SK-N-SH (cell line): Measurements from ENCODE around the gene TBCD. TPM values are rescaled to one million over a fixed set of nuclear protein-coding genes. Genes with fewer than 3 reads are reported as not detected.

ENCODE experiments used
- CTCF ChIA-PET: fragments of 300-600, 350-600 bp; formaldehyde crosslinking; extraction: SDS; loops from one replicate; lab custom pipeline; 2021; lab: Yijun Ruan, JAX
- POLR2A ChIA-PET: fragments of 350-600 bp; sonication (Branson Sonifier 250); formaldehyde crosslinking; extraction: SDS; loops from one replicate; lab custom pipeline; 2020; ENCODE audit warnings: antibody characterized with exemption, inconsistent platforms; lab: Yijun Ruan, JAX
- DNase-seq: peaks from one replicate; pipeline ENCODE4 v3.0.0; 2012
- H2AFZ ChIP-seq: fragments of 200-600 bp; sonication (generic); 2 replicates; pipeline ENCODE4 v1.8.1; 2016; ENCODE audit warnings: antibody characterized with exemption, mild to moderate bottlenecking, low read depth
- H3F3A ChIP-seq: fragments of 200-600 bp; sonication (generic); replicated peaks from 2 replicates; pipeline ENCODE3; 2016; ENCODE audit warnings: antibody characterized with exemption, mild to moderate bottlenecking; ENCODE audit not compliant: insufficient read depth
- H3K27ac ChIP-seq, 2 experiments: fragments of 200-500 bp in 1 of 2; fragments of 200-600 bp in 1 of 2; sonication (Bioruptor generic) in 1 of 2; sonication (generic), shearing (Covaris generic) in 1 of 2; 2 replicates each; pipeline versions ENCODE4 v1.5.1 to v1.6.1; 2014 to 2016; ENCODE audit warnings: low read depth in 2 of 2, inconsistent platforms in 1 of 2, low read length in 1 of 2, mild to moderate bottlenecking in 1 of 2, mixed read lengths in 1 of 2
- H3K27me3 ChIP-seq: fragments of 200-600 bp; sonication (generic), shearing (Covaris generic); 2 replicates; pipeline ENCODE4 v1.6.1; 2016; ENCODE audit warnings: mixed run types; ENCODE audit not compliant: insufficient read depth
- H3K36me3 ChIP-seq, 2 experiments: fragments of 200-500 bp in 1 of 2; fragments of 200-600 bp in 1 of 2; sonication (Bioruptor generic) in 1 of 2; sonication (generic) in 1 of 2; replicated peaks in 1 of 2; 2 replicates each; pipeline versions ENCODE3 to v1.5.1; 2014 to 2016; ENCODE audit warnings: low read length in 1 of 2, mild to moderate bottlenecking in 1 of 2; ENCODE audit not compliant: insufficient read depth in 2 of 2, control insufficient read depth in 1 of 2
- H3K4me1 ChIP-seq, 2 experiments: fragments of 200-500 bp in 1 of 2; fragments of 200-600 bp in 1 of 2; sonication (Bioruptor generic) in 1 of 2; sonication (generic), shearing (Covaris generic) in 1 of 2; 2 replicates each; pipeline versions ENCODE4 v1.5.1 to v1.6.1; 2014 to 2016; ENCODE audit warnings: low read depth in 1 of 2, low read length in 1 of 2, mixed run types in 1 of 2; ENCODE audit not compliant: insufficient read depth in 2 of 2, control insufficient read depth in 1 of 2
- H3K4me2 ChIP-seq: fragments of 200-600 bp; sonication (generic), shearing (Covaris generic); 2 replicates; pipeline ENCODE4 v1.6.1; 2017; ENCODE audit warnings: mixed run types
- H3K4me3 ChIP-seq, 2 experiments: fragments of 200-500 bp in 1 of 2; fragments of 200-600 bp in 1 of 2; sonication (Bioruptor generic) in 1 of 2; sonication (generic), shearing (Covaris generic) in 1 of 2; 2 replicates each; pipeline versions ENCODE4 v1.5.1 to v1.8.1; 2014 to 2016; ENCODE audit warnings: low read depth in 2 of 2, inconsistent platforms in 1 of 2, low read length in 1 of 2, mild to moderate bottlenecking in 1 of 2, mixed read lengths in 1 of 2, moderate library complexity in 1 of 2
- H3K79me2 ChIP-seq: fragments of 200-600 bp; sonication (generic); 2 replicates; pipeline ENCODE4 v1.8.1; 2017; ENCODE audit warnings: mild to moderate bottlenecking; ENCODE audit not compliant: insufficient read depth
- H3K9ac ChIP-seq: fragments of 200-600 bp; sonication (generic); 2 replicates; pipeline ENCODE4 v1.6.1; 2017; ENCODE audit warnings: mixed run types
- H3K9me2 ChIP-seq: fragments of 200-600 bp; sonication (generic); 2 replicates; pipeline ENCODE4 v1.6.1; 2017; ENCODE audit warnings: mixed run types
- H3K9me3 ChIP-seq: fragments of 200-600 bp; sonication (generic); 2 replicates; pipeline ENCODE4 v1.6.1; 2017; ENCODE audit warnings: mixed run types, mild to moderate bottlenecking, moderate library complexity
- H4K20me1 ChIP-seq: fragments of 200-600 bp; sonication (generic); 2 replicates; pipeline ENCODE4 v1.6.1; 2017; ENCODE audit warnings: mild to moderate bottlenecking, mixed run types; ENCODE audit not compliant: insufficient read depth
- CTCF ChIP-seq: fragments of 200-600 bp; sonication (generic); IDR thresholded peaks from 2 replicates; pipeline ENCODE4 v1.6.1; 2017; ENCODE audit warnings: antibody characterized with exemption, mild to moderate bottlenecking, moderate library complexity
- EZH2phosphoT487 ChIP-seq: fragments of 200-600 bp; sonication (generic); IDR thresholded peaks from 2 replicates; pipeline ENCODE4 v1.6.1; 2017; ENCODE audit warnings: low read depth, mixed run types, mild to moderate bottlenecking, antibody characterized with exemption, moderate library complexity, borderline replicate concordance
- IRF3 ChIP-seq: fragments of 150-350 bp; IDR thresholded peaks from 2 replicates; pipeline ENCODE4 v1.6.1; 2016; ENCODE audit warnings: mild to moderate bottlenecking, low read depth, low read length
- MAX ChIP-seq: IDR thresholded peaks from 2 replicates; pipeline ENCODE4 v1.4.0; 2012; ENCODE audit warnings: low read depth
- NRF1 ChIP-seq: IDR thresholded peaks from 2 replicates; pipeline ENCODE4 v1.6.1; 2012; ENCODE audit warnings: low read depth, mild to moderate bottlenecking, low read length
- PBX3 ChIP-seq: IDR thresholded peaks from 2 replicates; pipeline ENCODE4; 2012
- SMC3 ChIP-seq: IDR thresholded peaks from 2 replicates; pipeline ENCODE4 v1.6.1; 2012; ENCODE audit warnings: low read depth, low read length, improper control_type of control experiment
- TCF12 ChIP-seq: IDR thresholded peaks from 2 replicates; pipeline ENCODE4 v1.4.0; 2012
- USF1 ChIP-seq: IDR thresholded peaks from 2 replicates; pipeline ENCODE4 v1.4.0; 2012; ENCODE audit warnings: low read depth, borderline replicate concordance
- USF2 ChIP-seq: fragments of 150-350 bp; IDR thresholded peaks from 2 replicates; pipeline ENCODE4 v1.6.1; 2017; ENCODE audit warnings: antibody characterized with exemption, low read length, low read depth, borderline replicate concordance
- WGBS: methylation state at CpG from one replicate; pipeline ENCODE4 v1.1.6; 2017; ENCODE audit warnings: low lambda C conversion rate; 5-methylcytosine and 5-hydroxymethylcytosine counted together
- polyA plus RNA-seq, 3 experiments: library from polyadenylated mRNA; depleted of rRNA; stranded (reverse); fragments of >200 nt; gene quantifications; 2 replicates each; pipeline ENCODE4 v1.2.3, GENCODE V29; 2012

The TBCD gene
- polyA plus RNA-seq, 1 of the 3 experiments (the other 2 are of a cell fraction): 107 TPM

GRCh38 chr17:82822281-82822680 lies 70.4 kb downstream of the TBCD start:
- H3K9me3 ChIP-seq: peaks cover 16% of the 10 kb centered on the region; the same call in 1 of the 2 replicates
- no peak overlapping the region for H3K4me3 ChIP-seq
- peaks cover 0 to 48% of the 10 kb centered on the region in 2 experiments for H3K36me3 ChIP-seq
- H2AFZ ChIP-seq: no peak overlapping the region
- no peaks in the 10 kb centered on the region for H3K9me2 ChIP-seq
- TF ChIP-seq TCF12 (no peak), USF2 (no peak), NRF1 (no peak), IRF3 (no peak), SMC3 (no peak), USF1 (no peak)
- TF ChIP-seq, all 33 proteins: peak for 0
- Histone ChIP-seq H3K79me2 (peaks cover 13% of the 10 kb centered on the region; the same call in 1 of the 2 replicates), H3K27ac (no peak overlapping the region), H3K27me3 (no peaks in the 10 kb centered on the region), H3F3A (no peaks in the 10 kb centered on the region), H3K9ac (no peak overlapping the region), H3K4me2 (no peak overlapping the region), H3K4me1 (no peaks in the 10 kb centered on the region), H4K20me1 (no peaks in the 10 kb centered on the region)
- ChIA-PET CTCF (interaction anchor here (1.8 to 2.1 kb wide), 2 partner anchors 10 to 41 kb away, joined by 6 to 7 read pairs; no protein-coding TSS in a partner anchor), POLR2A (no interaction called here)
- DNase-seq: no peak
- 94% methylated on average over 16 of the region's 16 CpGs for WGBS

GRCh38 chr17:82823004-82823403 lies 71.1 kb downstream of the TBCD start:
- no peaks in the 10 kb centered on the region for H3F3A ChIP-seq
- H3K4me3 ChIP-seq: no peak overlapping the region
- no peak overlapping the region for H2AFZ ChIP-seq
- H3K27ac ChIP-seq: no peak overlapping the region
- H3K9ac ChIP-seq: no peak overlapping the region
- H4K20me1 ChIP-seq: no peaks in the 10 kb centered on the region
- POLR2A ChIA-PET: no interaction called here
- peak; percentile 52 for DNase-seq
- H3K4me2 ChIP-seq: no peak overlapping the region
- peaks cover 0 to 42% of the 10 kb centered on the region in 2 experiments for H3K36me3 ChIP-seq
- TF ChIP-seq PBX3 (no peak), MAX (no peak), EZH2phosphoT487 (no peak), CTCF (peak; percentile 21; the same call in 1 of the 2 replicates), USF1 (no peak)
- H3K9me2 ChIP-seq: no peaks in the 10 kb centered on the region
- no peaks in the 10 kb centered on the region for H3K27me3 ChIP-seq
- CTCF ChIA-PET: interaction anchor here (1.8 kb wide), 1 partner anchor 10 kb away, joined by 6 read pairs; no protein-coding TSS in a partner anchor
- H3K9me3 ChIP-seq: peaks cover 16% of the 10 kb centered on the region; the same call in 1 of the 2 replicates
- peaks cover 13% of the 10 kb centered on the region; the same call in 1 of the 2 replicates for H3K79me2 ChIP-seq
- H3K4me1 ChIP-seq: no peaks in the 10 kb centered on the region
- 88% methylated on average over 3 of the region's 5 CpGs for WGBS
